Kidney (tissue), 14 donors: ENCODE measurements around the gene RHBDD3. TPM values are rescaled to one million over a fixed set of nuclear protein-coding genes. Genes with fewer than 3 reads are reported as not detected.

ENCODE experiments used
- DNase-seq, 5 donors: peaks; one replicate each; pipeline ENCODE4 v3.0.0-alpha.2; 2013 to 2020
- FAIRE-seq: peaks from 2 replicates; lab custom pipeline; 2012; peaks lifted over from hg19 to GRCh38; lab: Jason Lieb, UNC
- H3K27ac ChIP-seq, 2 donors: one replicate each; pipeline ENCODE4 v1.7.0; 2013; ENCODE audit warnings: low read depth in 2 of 2, low read length in 2 of 2, inconsistent platforms in 1 of 2
- H3K27me3 ChIP-seq: one replicate; pipeline ENCODE4 v1.7.1; 2013; ENCODE audit warnings: low read length, inconsistent platforms; ENCODE audit not compliant: control insufficient read depth, insufficient read depth
- H3K36me3 ChIP-seq, 3 donors: one replicate each; pipeline versions ENCODE4 v1.7.0 to v1.7.1; 2013; ENCODE audit warnings: low read length in 3 of 3, control low read depth in 1 of 3, inconsistent platforms in 1 of 3; ENCODE audit not compliant: insufficient read depth in 3 of 3, control insufficient read depth in 2 of 3
- H3K4me1 ChIP-seq, 3 donors: one replicate each; pipeline versions ENCODE4 v1.7.0 to v1.7.1; 2013; ENCODE audit warnings: low read length in 3 of 3, inconsistent platforms in 1 of 3, low read depth in 1 of 3; ENCODE audit not compliant: control insufficient read depth in 2 of 3, insufficient read depth in 2 of 3
- H3K4me3 ChIP-seq, 3 donors: one replicate each; pipeline versions ENCODE4 v1.7.0 to v1.8.1; 2013; ENCODE audit warnings: low read length in 3 of 3, control low read depth in 1 of 3, inconsistent platforms in 1 of 3
- H3K9ac ChIP-seq, 3 donors: one replicate each; pipeline versions ENCODE4 v1.7.0 to v1.7.1; 2013; ENCODE audit warnings: low read length in 3 of 3, control low read depth in 1 of 3, inconsistent platforms in 1 of 3
- H3K9me3 ChIP-seq, 3 donors: one replicate each; pipeline versions ENCODE4 v1.7.0 to v1.7.1; 2013; ENCODE audit warnings: low read length in 3 of 3, control low read depth in 1 of 3, inconsistent platforms in 1 of 3; ENCODE audit not compliant: control insufficient read depth in 2 of 3, insufficient read depth in 1 of 3
- intact Hi-C: fragments of 100-400 bp; cut with DNase I; formaldehyde crosslinking; loops from one replicate; pipeline ENCODE4 v1.11.1; 2022
- polyA plus RNA-seq: library from polyadenylated mRNA; stranded (reverse); fragments of 350-450 nt; fragmentation: Illumina TruSeq; extraction: RNeasy Lipid Tissue Mini Kit (QIAGEN cat#74804); gene quantifications from one replicate; pipeline ENCODE4 v1.2.3, GENCODE V29; 2014; ENCODE audit warnings: low read depth, low replicate concordance; ENCODE audit not compliant: insufficient read depth
- total RNA-seq: library from RNA; stranded (reverse); fragmentation: NEBNext Ultra II Directional; extraction: Animal tissue kit (Norgen Biotek cat#: 25700); gene quantifications from one replicate; pipeline ENCODE4 v1.2.1, GENCODE V29; 2021
- TF ChIP-seq, protein P1 (sequence below): IDR thresholded peaks from 3 replicates; pipeline ENCODE4 v1.5.1; 2012; ENCODE audit warnings: mild to moderate bottlenecking, moderate library complexity, borderline replicate concordance; ENCODE audit not compliant: insufficient read depth; ENCODE audit errors: extremely low read depth
- donor health status: control.
- donor health status: control.
- donor health status: control.
- donor health status: control.
- donor health status: control.
- donor health status: DM: yes; HTN: yes; CAD: no.
- donor health status: Normal renal cell carcinoma (clear cell type).

RHBDD3 gene
- total and polyA plus RNA-seq, 2 donors from 2014 or later: 19.2 to 26.3 TPM

DNA sequence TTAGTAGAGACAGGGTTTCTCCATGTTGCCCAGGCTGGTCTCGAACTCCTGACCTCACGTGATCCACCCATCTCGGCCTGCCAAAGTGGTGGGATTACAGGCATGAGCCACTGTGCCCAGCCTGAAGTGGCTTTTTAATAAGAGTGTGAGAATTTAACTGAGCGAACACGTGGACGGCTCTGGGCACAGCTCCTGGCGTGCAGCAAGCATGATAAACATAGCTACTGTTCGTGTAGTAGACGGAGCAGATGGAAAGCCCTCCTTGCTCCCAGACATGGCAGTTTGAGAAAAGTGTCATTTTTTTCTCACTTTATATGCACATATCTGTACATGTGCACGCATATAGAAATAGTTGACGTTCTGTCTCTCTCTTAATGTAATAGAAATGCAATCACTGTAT is 55.0 kb downstream of the RHBDD3 start:
- FAIRE-seq (no peak), DNase-seq (no peak)
- no peak overlapping the region for H3K4me3 ChIP-seq
- no peaks in the 10 kb centered on the region for H3K27me3 ChIP-seq
- peaks cover 2 to 21% (median 5%) of the 10 kb centered on the region in 3 donors for H3K4me1 ChIP-seq
- TF ChIP-seq, protein P1, sequence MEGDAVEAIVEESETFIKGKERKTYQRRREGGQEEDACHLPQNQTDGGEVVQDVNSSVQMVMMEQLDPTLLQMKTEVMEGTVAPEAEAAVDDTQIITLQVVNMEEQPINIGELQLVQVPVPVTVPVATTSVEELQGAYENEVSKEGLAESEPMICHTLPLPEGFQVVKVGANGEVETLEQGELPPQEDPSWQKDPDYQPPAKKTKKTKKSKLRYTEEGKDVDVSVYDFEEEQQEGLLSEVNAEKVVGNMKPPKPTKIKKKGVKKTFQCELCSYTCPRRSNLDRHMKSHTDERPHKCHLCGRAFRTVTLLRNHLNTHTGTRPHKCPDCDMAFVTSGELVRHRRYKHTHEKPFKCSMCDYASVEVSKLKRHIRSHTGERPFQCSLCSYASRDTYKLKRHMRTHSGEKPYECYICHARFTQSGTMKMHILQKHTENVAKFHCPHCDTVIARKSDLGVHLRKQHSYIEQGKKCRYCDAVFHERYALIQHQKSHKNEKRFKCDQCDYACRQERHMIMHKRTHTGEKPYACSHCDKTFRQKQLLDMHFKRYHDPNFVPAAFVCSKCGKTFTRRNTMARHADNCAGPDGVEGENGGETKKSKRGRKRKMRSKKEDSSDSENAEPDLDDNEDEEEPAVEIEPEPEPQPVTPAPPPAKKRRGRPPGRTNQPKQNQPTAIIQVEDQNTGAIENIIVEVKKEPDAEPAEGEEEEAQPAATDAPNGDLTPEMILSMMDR: no peak
- H3K36me3 ChIP-seq: peaks cover 0 to 6% (median 0%) of the 10 kb centered on the region in 3 donors
- H3K27ac ChIP-seq: no peak overlapping the region
- no peaks in the 10 kb centered on the region for H3K9me3 ChIP-seq
- intact Hi-C loops: no loop called here
- no peak overlapping the region for H3K9ac ChIP-seq

DNA sequence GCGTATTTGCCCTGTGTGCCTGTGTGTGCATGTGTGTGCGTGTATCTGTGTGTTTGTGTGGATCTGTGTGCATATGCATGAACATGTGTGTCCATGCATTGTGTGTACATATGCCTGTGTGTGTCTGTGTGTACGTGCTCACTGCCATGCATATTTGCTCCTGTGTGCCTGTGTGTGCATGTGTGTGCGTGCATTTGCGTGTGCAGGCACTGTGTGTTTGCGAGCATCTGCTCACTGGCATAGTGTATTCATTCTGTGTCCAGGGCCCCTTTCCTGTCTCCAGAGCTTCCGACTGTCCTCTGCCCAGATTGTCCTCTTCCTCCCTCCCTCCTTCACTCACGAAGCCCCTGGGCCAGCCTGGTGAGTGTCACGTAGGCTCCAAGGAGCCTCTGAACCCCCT is 56.3 kb downstream of the RHBDD3 start:
- Histone ChIP-seq H3K9me3 (no peaks in the 10 kb centered on the region), H3K4me1 (peaks cover 2 to 23% (median 5%) of the 10 kb centered on the region in 3 donors), H3K36me3 (peaks cover 0 to 6% (median 0%) of the 10 kb centered on the region in 3 donors), H3K9ac (no peak overlapping the region), H3K27ac (no peak overlapping the region), H3K27me3 (no peaks in the 10 kb centered on the region), H3K4me3 (peak overlapping the region in 1 of 3 donors; percentile 20)
- no peak for FAIRE-seq
- DNase-seq: no peak
- intact Hi-C loops: no loop called here
- TF ChIP-seq, protein P1: no peak

GRCh38 chr22:29211066-29211465 is 56.7 kb downstream of the RHBDD3 start:
- TF ChIP-seq, protein P1: no peak
- Histone ChIP-seq H3K27ac (no peak overlapping the region), H3K4me3 (peak overlapping the region in 1 of 3 donors; percentile 16), H3K9me3 (no peaks in the 10 kb centered on the region), H3K4me1 (peaks cover 2 to 23% (median 5%) of the 10 kb centered on the region in 3 donors), H3K27me3 (no peaks in the 10 kb centered on the region), H3K9ac (no peak overlapping the region), H3K36me3 (peaks cover 0 to 6% (median 0%) of the 10 kb centered on the region in 3 donors)
- no peak for DNase-seq
- FAIRE-seq: no peak
- intact Hi-C loops: no loop called here

Other genes starting within 250 kb of the RHBDD3 start
- not detected for gene C22orf31, start 206.2 kb downstream of the RHBDD3 start, total RNA-seq
- gene C22orf31, start 206.2 kb downstream of the RHBDD3 start, polyA plus RNA-seq: not detected
- 16.2 TPM for gene KREMEN1, start 194.9 kb downstream of the RHBDD3 start, total RNA-seq
- 9.3 TPM for gene KREMEN1, start 194.9 kb downstream of the RHBDD3 start, polyA plus RNA-seq
- 9.6 TPM for gene EMID1, start 62.1 kb downstream of the RHBDD3 start, total RNA-seq
- 25.5 TPM for gene EMID1, start 62.1 kb downstream of the RHBDD3 start, polyA plus RNA-seq
- gene EWSR1, start 287 bp upstream of the RHBDD3 start, total RNA-seq: 214 TPM
- gene EWSR1, start 287 bp upstream of the RHBDD3 start, polyA plus RNA-seq: 124 TPM
- 27.2 TPM for gene GAS2L1, start 38.7 kb upstream of the RHBDD3 start, total RNA-seq
- 24.2 TPM for gene GAS2L1, start 38.7 kb upstream of the RHBDD3 start, polyA plus RNA-seq
- gene RASL10A, start 47.7 kb upstream of the RHBDD3 start, total RNA-seq: 1.2 TPM
- 0.73 TPM for gene RASL10A, start 47.7 kb upstream of the RHBDD3 start, polyA plus RNA-seq
- 82.9 TPM for gene AP1B1, start 120.6 kb upstream of the RHBDD3 start, total RNA-seq
- gene AP1B1, start 120.6 kb upstream of the RHBDD3 start, polyA plus RNA-seq: 50.5 TPM
- gene RFPL1, start 170.6 kb upstream of the RHBDD3 start, total RNA-seq: not detected
- not detected for gene RFPL1, start 170.6 kb upstream of the RHBDD3 start, polyA plus RNA-seq
- 0.60 TPM for gene NEFH, start 212.2 kb upstream of the RHBDD3 start, total RNA-seq
- 1.7 TPM for gene NEFH, start 212.2 kb upstream of the RHBDD3 start, polyA plus RNA-seq